Suprapubic skin (tissue), 4 donors: ENCODE data around the gene TSHZ2.

Source experiments
- POLR2A ChIP-seq, 2 donors: fragments of 450-650 bp; IDR thresholded peaks; one replicate each; pipeline ENCODE4 v1.6.1; 2017; ENCODE audit warnings: antibody characterized with exemption in 2 of 2, mild to moderate bottlenecking in 2 of 2, moderate library complexity in 2 of 2
- POLR2AphosphoS5 ChIP-seq, 3 donors: sonication (generic); formaldehyde crosslinking; IDR thresholded peaks; one replicate each; pipeline ENCODE4 v1.6.1; 2017; ENCODE audit warnings: antibody characterized with exemption in 3 of 3

- no peak for TF ChIP-seq POLR2A (IDR thresholded peaks at IDR 0.05)
- no peak for TF ChIP-seq POLR2AphosphoS5 (IDR thresholded peaks at IDR 0.05)
Observed at GRCh38 chr20:53258741-53259140, 286.6 kb downstream of the TSHZ2 start.
